GM18502 (cell line): ENCODE measurements around the gene C5orf63.
A peak's percentile ranks its signal among the peaks of the same experiment; 100 is the strongest.
"Not testable (repeated sequence)": the region's sequence is repeated elsewhere in the genome, so short reads cannot be mapped to it uniquely, and the experiment has no call there.

Source experiments
- ATAC-seq: cut with Tn5 transposase; IDR thresholded peaks from one replicate; pipeline ENCODE4 v1.9.1; 2021; ENCODE audit warnings: mild to moderate bottlenecking; ENCODE audit not compliant: unreplicated experiment, poor library complexity

Gene C5orf63

DNA sequence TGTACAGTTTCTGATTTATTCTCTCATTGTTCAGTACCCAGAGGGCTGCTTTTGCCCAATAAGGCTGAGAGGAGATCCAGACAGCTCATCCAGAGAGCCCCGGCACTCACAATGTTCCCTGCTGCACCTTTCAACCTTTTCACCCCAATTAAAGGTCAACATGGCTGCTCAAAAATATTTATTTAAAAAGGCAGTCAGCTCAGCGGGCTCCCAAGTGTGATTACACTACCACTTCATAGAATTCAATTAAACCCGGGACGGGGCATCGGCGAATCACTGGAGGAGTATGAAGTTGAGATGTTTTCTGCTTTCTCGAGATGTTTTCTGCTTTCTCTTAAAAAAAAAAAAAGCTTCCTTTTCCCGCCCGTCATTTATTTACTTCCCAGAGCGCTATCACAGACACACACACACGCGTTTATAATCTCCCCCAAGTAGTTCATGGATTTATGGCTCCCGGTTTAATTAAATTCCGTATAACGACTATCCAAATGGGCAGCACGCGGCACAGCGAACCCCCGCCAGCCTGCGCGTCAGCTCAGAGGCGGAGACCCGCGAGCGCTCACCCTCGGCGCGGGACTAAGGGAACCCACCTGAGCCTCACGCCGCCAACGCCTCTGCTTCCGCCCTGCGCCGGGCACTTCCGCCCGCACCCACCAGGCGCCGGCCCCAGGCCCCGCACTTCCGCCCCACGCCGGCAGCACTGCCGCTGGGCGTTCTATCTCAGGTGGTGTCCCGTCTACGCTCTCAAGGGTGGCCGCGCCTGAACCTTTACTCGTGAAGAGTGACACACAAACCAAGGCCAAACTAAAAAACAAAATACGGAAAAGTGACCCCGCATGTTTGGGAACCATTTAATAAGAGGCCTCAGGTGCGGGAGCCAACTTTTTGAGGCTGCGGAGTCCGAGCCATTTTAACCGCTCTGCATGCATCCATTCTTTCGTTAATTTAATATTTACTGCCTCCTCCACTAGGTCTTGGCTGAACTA lies at the start of gene C5orf63:
C5orf63 (minus strand) TSS at position 642 of the 986 bp plus-strand sequence. CDS start 14,507 bp downstream, outside the sequence.
- peak; percentile 99 for ATAC-seq

DNA sequence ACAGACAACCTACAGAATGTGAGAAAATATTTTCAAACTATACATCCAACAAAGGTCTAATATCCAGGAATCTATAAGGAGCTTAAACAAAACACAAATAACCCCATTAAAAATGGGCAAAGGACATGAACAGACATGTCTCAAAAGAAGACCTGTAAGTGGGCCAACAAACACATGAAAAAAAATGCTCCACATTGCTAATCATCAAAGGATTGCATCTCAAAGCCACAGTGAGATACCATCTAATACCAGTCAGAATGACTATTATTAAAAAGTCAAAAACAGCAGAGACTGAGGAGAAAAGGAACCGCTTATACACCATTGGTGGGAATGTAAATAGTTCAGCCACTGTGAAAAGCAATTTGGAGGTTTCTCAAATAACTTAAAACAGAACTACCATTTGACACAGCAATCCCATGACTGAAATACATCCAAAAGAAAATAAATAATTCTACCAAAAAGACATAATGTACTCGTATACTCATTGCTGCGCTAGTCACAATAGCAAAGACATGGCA lies 39.1 kb upstream of the C5orf63 start:
- no peak for ATAC-seq

DNA sequence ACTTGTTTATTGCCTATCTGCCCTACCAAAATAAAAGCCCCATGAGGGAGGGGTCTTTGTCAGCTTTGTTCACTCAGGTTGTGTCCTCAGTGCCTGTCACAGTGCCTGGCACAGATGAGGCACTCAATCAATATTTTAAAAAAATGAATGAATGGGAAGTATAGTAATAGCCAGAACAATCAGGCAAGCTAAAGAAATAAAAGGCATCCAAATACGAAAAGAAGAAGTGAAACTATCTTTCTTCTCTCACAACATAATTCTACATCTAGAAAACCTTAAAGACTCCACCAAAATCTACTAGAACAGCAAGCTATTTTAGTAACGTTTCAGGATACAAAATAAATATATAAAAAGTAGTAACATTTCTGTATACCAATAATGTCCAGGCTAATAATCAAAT lies 37.8 kb upstream of the C5orf63 start:
- ATAC-seq: no peak

DNA sequence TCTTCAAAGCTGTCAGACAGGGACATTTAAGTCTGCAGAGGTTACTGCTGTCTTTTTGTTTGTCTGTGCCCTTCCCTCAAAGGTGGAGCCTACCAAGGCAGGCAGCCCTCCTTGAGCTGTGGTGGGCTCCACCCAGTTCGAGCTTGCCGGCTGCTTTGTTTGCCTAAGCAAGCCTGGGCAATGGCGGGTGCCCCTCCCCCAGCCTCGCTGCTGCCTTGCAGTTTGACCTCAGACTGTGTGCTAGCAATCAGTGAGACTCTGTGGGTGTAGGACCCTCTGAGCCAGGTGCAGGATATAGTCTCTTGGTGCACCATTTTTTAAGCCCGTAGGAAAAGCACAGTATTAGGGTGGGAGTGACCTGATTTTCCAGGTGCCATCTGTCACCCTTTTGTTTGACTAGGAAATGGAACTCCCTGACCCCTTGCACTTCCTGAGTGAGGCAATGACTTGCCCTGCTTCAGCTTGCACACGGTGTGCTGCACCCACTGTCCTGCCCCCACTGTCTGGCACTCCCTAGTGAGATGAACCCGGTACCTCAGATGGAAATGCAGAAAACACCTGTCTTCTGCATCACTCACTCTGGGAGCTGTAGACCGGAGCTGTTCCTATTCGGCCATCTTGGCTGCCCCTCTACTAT lies 35.4 kb upstream of the C5orf63 start:
- not testable (repeated sequence) for ATAC-seq

DNA sequence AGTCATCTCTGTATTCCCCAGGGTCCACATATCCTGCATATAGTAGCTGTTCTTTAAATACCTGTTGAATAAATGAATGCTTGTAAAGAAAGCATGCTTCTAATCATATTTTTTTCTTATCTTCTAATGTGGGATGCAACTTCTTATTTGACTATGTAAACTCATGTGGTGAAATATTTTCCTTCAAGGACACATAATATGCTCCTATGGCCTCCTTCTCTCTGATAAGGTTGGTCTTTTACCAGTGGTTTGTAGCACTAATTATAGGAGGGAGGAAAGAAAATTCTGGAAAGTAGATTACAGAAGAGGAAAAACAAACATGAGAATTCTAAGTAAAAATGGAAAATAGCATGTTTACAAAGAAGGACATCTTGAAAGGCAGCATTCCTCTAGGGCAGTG lies 28.6 kb upstream of the C5orf63 start:
- ATAC-seq: no peak

DNA sequence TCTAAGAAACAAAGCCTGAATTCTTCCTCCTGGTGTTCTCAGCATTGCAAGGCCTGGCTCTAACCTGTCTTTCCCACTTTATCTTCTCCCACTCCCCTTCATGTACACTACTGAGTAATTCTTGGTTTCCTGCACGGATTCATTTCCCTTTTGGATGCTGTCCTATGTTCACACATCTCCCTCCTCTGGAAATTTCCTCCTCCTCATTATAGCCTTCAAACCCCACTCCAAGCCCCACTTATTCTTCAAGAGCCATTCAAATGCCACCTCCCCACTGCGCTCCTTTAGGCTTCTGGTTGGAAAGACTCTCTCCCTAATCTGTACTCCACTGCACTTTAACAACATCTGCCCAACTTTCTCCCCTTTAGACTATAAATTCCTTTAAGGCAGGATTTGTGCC lies 28.2 kb upstream of the C5orf63 start:
- no peak for ATAC-seq

DNA sequence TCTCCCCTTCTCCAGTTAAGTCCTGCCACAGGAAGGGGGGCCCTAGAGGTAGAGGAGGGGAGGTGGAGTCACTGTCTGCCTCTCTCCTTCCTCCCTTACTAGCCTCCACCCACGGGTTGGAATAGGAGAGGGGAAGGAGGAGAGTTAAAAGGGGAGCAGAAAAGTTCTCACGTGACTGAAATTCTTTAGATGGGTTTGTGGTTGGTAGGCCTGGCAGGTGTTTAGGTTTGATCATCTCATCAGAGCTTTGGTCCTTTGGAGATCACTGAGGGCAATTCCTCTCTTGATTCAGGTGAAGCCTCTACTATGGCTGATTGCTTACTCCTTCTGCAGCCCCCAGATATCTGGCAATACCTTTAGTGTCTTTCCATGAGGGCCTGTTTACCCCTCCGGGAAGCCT lies 24.9 kb upstream of the C5orf63 start:
- no peak for ATAC-seq

DNA sequence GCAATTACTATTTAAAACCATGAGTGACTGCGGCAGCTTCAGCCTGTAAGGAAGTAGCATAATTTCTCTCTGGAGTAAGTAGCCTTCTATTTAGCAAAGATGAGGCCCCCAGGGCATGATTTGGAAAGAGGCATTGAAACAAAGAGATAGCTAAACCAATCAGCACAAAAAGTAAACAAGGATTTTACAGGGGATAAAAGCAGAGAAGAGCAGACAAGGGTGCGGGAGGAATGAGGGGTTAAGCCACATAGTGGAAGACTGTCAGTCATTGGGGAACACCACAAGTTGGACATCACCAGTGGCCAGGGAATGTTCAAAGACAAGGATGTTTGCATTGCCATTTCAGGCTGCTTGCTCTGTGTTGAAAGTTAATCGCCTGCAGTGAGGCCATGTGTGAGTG lies 24.0 kb upstream of the C5orf63 start:
- no peak for ATAC-seq

DNA sequence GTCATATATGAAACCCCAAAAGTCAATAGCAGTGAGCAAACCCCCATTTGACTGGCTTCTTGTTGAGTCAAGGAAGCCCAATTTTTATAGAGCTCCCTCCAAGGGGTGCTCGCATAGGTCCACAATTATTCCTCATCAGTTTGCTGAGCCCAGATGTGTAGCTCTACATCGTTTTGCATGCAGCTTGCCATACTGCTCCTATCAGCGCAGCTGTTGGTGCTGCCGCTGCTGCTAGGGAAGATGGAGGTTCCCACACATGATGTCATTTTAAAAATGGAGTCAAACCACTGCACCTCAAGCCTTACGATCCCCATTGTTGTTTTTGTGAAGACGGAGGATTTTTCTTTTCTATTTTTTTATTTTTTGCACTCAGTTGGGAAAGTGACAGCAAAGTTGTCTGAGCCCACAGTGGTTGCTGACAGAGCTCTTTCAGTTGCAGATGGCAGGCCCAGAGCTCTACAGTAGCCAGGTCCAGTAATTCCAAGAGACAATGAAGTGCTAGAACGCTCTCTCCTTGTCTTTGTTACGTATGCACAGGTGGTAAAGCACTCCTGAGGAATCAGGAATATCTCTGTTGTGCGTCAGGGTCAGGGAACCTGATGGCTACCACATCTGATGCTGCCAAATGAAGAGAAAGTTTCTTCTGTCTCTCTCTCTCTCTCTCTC lies 23.2 kb upstream of the C5orf63 start:
- no peak for ATAC-seq

DNA sequence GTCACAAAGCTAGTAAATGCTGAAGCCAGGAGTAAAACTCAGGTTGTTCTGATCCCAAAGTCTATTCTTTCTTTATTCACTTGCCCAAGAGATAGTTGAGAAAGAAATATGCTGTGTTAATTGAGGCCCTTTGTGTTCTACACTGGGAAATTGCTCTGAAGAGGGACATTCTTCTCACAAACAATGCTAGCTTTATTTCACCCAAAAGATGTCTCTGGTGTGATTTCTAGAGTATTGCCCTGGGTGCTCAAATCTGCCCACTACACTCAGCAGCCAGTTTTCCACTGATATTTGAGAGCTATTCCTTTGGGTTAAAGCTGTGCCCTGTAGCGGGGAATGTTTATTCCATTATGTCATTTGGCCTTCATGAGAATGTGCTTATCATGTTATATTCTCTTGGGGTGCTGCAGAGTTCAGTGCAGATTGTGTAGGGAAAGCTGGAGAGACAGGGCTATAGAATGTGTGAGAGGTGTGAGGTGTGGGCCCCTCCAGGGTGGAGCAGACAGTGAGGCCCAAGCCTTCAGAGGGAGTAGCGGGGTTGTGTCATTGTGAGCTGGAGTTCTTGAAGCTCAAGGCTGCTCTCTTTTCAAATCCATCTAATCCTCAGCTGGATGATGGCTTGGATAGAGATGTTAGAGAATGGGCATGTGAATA lies 21.0 kb upstream of the C5orf63 start:
- ATAC-seq: no peak

DNA sequence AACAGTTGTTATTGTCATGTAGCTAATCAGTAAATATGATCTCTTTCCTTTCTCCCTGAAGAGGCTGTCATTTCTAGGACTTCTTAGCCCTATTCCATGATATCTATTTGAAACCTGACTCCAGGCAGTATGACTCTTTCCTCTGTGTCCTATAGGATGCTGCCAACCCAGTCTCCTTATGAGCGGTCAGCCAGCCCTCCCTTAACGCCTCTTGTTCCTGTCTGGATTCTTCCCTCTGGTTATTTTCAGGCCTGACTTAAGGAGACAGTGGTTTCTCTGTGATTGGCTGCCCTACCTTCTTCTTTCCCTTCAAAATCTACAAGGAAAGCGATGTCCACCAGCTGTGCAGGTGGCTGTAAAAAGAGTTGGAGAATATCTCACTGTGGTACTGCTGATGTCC lies 19.4 kb upstream of the C5orf63 start:
- ATAC-seq: no peak

DNA sequence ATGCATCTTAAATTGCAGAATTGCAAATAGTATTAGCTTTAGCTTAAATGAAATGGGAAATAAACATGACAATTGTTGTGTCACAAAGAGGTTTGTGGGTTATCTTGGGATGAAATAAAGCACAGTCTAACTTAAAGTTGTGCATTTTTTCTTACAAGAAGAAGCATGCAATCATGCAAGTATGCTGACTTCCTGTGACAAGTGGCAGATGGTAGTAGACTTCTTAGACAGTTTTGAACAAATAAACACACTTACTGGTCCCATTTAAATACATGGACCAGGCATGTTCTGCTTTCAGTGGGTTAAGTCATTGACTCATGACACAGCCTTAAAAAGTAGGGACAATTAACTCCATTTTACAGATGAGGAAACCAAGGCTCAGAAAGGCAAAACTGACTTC lies 15.9 kb upstream of the C5orf63 start:
- ATAC-seq: no peak

DNA sequence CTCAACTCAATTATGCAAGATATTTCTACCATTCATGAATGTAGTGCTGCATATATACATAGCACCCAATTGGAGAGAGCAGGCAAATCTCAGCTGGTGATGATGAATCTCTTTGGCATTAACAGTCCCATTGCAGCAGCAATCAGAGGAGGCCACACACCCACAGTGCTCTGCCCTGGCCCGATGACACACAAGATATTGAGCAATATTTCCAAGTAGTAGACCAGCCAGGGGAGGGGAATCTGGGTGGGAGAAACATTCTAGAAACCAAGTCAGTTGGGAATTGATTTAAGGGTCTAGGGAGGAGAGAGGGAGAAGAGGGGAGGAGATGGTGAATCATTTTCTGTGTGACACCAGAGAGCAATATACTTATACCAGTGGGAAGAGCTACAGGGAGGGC lies 14.9 kb upstream of the C5orf63 start:
- ATAC-seq: no peak

DNA sequence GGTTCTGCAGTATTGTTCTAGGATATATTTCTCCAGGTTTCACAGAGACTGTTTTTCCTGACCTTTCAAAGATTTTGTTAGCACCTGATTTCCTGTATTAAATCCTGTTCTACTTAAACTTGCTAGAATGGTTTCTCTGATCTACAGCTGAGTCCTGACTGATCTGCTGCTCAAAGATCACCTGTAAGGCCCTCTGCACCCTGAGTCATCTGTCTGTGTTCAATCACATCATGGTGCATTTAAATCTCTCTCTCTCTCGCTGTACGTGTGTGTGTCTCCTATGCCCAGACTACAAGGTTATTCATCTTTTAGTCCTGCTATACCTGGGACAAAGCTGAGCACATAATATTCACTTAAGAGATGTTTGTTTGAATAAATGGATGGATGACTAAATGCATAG lies 13.3 kb upstream of the C5orf63 start:
- no peak for ATAC-seq

DNA sequence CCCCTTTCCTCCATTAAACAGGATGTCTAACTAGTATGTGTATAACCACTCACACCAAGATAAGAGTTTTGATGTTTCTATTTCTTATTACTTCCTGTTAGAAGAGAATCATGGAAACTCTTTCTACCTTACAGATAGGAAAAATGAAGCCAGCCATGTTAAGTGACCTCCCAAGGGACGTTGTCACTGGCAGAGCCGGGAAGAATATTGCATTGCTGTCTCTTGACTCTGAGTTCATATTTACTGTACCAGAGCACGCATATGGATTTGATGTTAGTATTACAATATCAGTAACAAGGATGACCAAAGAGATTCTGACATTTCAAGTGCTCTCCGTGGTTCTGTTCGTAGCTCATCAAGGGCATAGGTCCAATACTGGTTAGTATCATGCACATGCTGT lies 12.5 kb upstream of the C5orf63 start:
- no peak for ATAC-seq

DNA sequence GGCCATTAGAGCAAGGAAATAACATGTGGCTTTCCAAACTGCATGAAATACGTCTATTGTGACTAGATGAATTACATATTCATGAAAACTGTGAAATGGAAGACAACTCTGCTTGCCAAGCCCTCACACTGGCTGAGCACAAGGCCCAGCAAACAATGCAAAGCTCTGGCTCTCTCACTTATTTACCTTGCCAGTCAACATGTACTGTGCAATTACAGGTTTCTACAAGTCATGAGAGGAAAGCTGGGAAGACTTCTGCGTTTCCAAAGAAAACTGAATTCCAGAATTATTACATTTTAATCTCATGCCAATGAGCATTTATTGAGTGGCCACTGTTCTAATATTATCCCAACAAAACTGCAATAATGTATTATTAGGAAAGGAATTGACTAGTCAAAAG lies 12.1 kb upstream of the C5orf63 start:
- ATAC-seq: no peak

DNA sequence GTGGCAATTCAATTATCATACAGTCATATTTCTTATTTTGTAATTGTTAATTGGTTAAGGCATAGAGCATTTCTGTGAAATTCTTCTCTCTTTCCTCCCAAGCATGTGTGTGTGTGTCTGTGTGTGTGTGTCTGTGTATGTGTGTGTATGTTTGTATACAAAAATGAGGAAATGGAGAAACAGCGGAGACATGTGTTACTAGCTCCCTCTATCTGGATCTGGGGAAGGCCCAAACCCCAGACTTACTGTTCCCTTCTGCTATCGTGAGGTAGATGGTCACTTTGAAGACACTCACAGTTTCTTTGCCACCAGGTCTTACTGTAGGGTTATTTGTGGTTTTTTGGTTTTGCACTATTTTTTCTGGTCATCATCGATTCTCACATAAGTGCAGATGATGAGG lies 11.4 kb upstream of the C5orf63 start:
- no peak for ATAC-seq

DNA sequence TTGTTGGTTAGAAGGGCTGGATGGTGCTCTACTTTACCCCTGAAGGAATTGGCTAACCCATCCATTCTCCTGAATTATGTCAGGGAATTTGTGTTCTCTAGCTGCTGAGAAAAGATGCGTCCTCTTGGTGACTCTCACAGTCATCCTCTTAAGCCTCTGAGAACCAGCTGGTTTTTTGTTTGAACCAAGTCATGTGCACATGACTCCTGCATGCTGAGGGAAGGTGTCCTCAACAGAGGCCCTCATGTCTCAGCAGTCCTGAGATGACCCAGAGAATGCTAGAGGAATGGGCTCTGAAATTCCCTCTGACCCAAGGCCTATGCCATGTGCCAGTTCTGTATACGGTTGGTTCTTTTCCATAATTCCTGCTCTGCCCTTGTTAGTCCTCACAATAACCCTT lies 10.4 kb upstream of the C5orf63 start:
- ATAC-seq: no peak

DNA sequence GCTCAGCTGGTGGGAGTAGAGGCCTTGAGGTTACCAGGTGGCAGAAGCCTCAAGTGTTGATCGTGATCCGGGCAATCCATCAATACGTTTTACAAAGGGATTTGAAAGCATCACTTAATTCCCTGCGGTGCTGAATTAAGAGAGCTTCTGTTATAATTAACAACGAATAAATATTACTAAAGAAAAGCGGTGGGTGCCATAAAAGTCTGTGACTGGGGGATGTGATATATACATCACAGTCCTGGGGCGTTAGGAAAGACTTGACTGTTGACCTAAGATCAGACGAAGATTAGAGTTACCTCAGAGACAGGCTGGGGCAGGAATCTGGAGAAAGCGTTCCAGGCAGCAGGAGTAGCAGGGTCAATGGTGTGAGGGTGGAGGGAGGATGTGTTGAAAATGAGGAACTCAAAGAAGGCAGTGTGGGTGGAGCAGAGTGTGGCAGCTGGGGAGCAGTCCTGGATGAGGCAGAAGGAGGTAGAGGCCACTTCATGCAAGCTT lies 6.7 kb upstream of the C5orf63 start:
- no peak for ATAC-seq

DNA sequence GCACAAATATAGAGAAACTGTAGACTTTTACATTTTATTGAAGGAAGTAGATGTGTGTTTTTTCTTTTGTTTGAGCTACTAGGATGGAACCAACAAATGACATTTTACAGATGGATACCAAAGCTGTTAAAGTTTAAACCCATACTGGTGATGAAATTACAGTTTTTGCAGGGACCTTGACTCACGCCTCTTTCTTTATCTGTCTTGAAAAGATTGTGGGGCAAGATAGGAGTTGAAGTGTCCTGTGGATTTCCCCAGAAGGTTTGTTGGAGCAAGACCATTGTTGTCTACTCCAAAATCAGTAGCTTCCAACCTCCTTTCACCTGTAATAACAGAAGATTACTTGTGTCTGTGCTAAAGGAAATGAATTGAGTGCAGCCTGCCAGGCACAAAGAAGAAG lies 4.1 kb upstream of the C5orf63 start:
- ATAC-seq: no peak
